GM21423 (cell line): Measurements from ENCODE around the gene VPS37C.

ENCODE experiments used
- ATAC-seq: cut with Tn5 transposase; IDR thresholded peaks from one replicate; pipeline ENCODE4 v1.9.1; 2021; ENCODE audit warnings: mild to moderate bottlenecking, moderate library complexity; ENCODE audit not compliant: unreplicated experiment

Gene VPS37C

GRCh38 chr11:61119571-61119970, 41.7 kb downstream of the VPS37C start:
- no peak for ATAC-seq

- ATAC-seq = no peak
These were observed 42.2 kb downstream of the VPS37C start for GRCh38 chr11:61119055-61119454.

- no peak for ATAC-seq
These were observed 42.8 kb downstream of the VPS37C start for GRCh38 chr11:61118406-61118805.

- ATAC-seq = no peak
These were observed 43.2 kb downstream of the VPS37C start for GRCh38 chr11:61118004-61118403.

- no peak for ATAC-seq
These were observed 44.1 kb downstream of the VPS37C start for GRCh38 chr11:61117168-61117520.

GRCh38 chr11:61116426-61117167, 44.6 kb downstream of the VPS37C start:
- no peak for ATAC-seq

- no peak for ATAC-seq
These were observed 45.6 kb downstream of the VPS37C start for GRCh38 chr11:61115498-61116224.

GRCh38 chr11:61114913-61115312, 46.3 kb downstream of the VPS37C start:
- no peak for ATAC-seq

- no peak for ATAC-seq
These were observed 48.0 kb downstream of the VPS37C start for GRCh38 chr11:61113201-61113600.

GRCh38 chr11:61112575-61112974, 48.7 kb downstream of the VPS37C start:
- no peak for ATAC-seq

- no peak for ATAC-seq
These were observed 49.3 kb downstream of the VPS37C start for GRCh38 chr11:61111786-61112517.

GRCh38 chr11:61111050-61111435, 50.2 kb downstream of the VPS37C start:
- ATAC-seq = no peak

GRCh38 chr11:61110255-61111049, 50.8 kb downstream of the VPS37C start:
- ATAC-seq = no peak

- ATAC-seq = no peak
These were observed 51.6 kb downstream of the VPS37C start for GRCh38 chr11:61109671-61110070.

GRCh38 chr11:61108847-61109585, 52.2 kb downstream of the VPS37C start:
- ATAC-seq = no peak

- ATAC-seq = no peak
These were observed 53.3 kb downstream of the VPS37C start for GRCh38 chr11:61107888-61108287.

GRCh38 chr11:61106894-61107470, 54.2 kb downstream of the VPS37C start:
- no peak for ATAC-seq

GRCh38 chr11:61106296-61106695, 54.9 kb downstream of the VPS37C start:
- no peak for ATAC-seq

- ATAC-seq = no peak
These were observed 56.3 kb downstream of the VPS37C start for GRCh38 chr11:61104963-61105362.

- no peak for ATAC-seq
These were observed 57.3 kb downstream of the VPS37C start for GRCh38 chr11:61103851-61104423.
